ENCODE data around the gene LIME1. TPM values are rescaled to one million over a fixed set of nuclear protein-coding genes. Genes with fewer than 3 reads are reported as not detected.

Gene LIME1
- total RNA-seq, 2 donors from 2014 or later, result 4.9 to 14.0 TPM

DNA sequence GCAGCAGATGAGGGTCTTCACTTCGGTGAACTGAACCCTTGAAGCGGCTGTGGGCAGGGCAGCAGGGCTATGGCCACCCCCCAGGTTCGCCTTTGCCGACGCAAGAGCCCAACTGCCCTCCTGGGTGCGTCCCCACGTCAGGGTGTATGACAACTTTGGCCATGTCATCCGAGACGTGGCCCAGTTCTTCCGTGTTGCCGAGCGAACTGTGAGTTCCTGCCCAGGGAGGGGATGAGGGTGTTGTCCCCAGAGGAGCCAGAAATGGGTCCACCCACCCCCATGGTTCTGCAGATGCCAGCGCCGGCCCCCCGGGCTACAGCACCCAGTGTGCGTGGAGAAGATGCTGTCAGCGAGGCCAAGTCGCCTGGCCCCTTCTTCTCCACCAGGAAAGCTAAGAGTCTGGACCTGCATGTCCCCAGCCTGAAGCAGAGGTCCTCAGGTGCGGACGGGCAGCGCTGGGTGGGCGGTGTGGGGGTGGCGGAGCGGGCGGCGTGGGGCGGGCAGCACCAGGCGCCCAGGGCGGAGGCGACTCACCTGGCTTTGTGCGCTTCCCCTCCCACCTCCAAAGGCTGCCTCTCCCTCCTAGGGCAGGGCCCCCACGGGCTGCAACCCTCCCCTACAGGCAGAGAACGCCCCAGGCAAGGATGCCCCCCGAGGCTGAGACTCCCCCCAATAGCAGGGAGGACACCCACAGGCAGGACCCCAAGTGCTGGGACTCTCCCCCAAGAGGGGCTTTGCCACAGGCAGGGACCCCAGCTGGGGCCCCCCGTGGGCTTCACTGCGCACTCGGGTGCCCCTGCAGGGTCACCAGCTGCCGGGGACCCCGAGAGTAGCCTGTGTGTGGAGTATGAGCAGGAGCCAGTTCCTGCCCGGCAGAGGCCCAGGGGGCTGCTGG, 46.2 kb upstream of the LIME1 start:
- Histone ChIP-seq H3K4me3 (no peak overlapping the region), H3K27me3 (no peaks in the 10 kb centered on the region), H3K4me1 (peaks cover 21% of the 10 kb centered on the region), H3K36me3 (replicated peaks in 1 of 2; ENCODE audit: insufficient read depth in 1 of 2, low read depth in 2 of 2) (no peaks in the 10 kb centered on the region), H3K27ac (no peak overlapping the region), H3K9me3 (no peaks in the 10 kb centered on the region)
- DNase-seq (no peak), ATAC-seq (no peak)
- intact Hi-C loops (cut with DNase I), result no loop called here
- WGBS, 2 donors, result 88 to 91% methylated on average over 13 to 37 of the region's 40 CpGs
- TF ChIP-seq POLR2A (IDR thresholded peaks at IDR 0.05) (no peak), CTCF (IDR thresholded peaks at IDR 0.05) (no peak)

DNA sequence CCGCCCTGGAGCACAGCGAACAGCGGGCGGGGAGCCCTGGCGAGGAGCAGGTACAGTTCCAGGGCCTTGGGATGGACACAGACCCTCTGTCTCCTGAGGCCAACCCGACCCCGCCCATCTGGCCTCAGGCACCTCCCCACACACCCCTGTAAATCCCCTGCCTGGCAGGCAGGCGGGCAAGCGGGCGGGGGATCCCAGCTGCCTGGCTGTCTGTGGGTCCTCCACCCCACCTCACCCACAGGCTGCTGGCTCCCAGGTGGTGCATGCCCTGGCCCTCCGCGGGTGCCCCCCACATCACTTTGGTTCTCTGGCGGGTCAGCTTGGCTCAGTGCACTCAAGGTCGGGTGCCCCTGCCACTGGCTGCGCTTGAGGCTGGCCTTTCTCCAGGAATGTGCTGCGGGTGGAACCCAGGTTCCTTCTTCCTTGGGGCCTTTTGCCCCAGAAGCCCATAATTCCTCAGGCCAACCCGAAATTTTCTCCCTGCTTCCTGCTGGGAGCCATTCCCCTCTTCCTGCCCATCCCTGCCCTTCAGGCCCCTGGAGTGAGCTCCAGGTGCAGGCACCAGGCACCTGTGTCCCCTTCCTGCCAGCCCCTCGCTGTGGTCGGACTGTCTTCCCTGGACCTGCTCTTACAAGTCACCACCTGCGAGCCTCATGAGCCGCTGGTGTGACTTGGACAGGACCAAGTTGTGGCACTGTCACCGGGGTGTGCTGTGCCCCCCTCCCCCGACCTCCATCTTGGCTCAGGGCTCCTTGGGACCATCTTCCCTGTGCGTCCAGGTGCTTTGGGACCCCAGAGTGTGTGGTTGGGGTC, 45.4 kb upstream of the LIME1 start:
- Histone ChIP-seq H3K27ac (no peak overlapping the region), H3K4me1 (peaks cover 14% of the 10 kb centered on the region), H3K27me3 (no peaks in the 10 kb centered on the region), H3K36me3 (replicated peaks in 1 of 2; ENCODE audit: insufficient read depth in 1 of 2, low read depth in 2 of 2) (no peaks in the 10 kb centered on the region), H3K9me3 (no peaks in the 10 kb centered on the region), H3K4me3 (no peak overlapping the region)
- intact Hi-C loops (cut with DNase I), result no loop called here
- WGBS, 2 donors, result 65 to 73% methylated on average over 2 to 24 of the region's 24 CpGs
- no peak for TF ChIP-seq CTCF (IDR thresholded peaks at IDR 0.05)
- TF ChIP-seq POLR2A (IDR thresholded peaks at IDR 0.05), result no peak
- DNase-seq (no peak), ATAC-seq (no peak)

- no peak for TF ChIP-seq POLR2A (IDR thresholded peaks at IDR 0.05)
- TF ChIP-seq CTCF (IDR thresholded peaks at IDR 0.05), result no peak
- DNase-seq (no peak), ATAC-seq (no peak)
- H3K4me3 ChIP-seq, result no peak overlapping the region
- no peaks in the 10 kb centered on the region for H3K9me3 ChIP-seq
- no peaks in the 10 kb centered on the region for H3K27me3 ChIP-seq
- intact Hi-C loops (cut with DNase I), result no loop called here
- peaks cover 18% of the 10 kb centered on the region for H3K4me1 ChIP-seq
- peak overlapping the region in 1 of 4 donors; percentile 5 for H3K27ac ChIP-seq
- no peaks in the 10 kb centered on the region for H3K36me3 ChIP-seq (replicated peaks in 1 of 2; ENCODE audit: insufficient read depth in 1 of 2, low read depth in 2 of 2)
- WGBS, 2 donors, result 81 to 82% methylated on average over 5 to 21 of the region's 21 CpGs
These were observed 44.6 kb upstream of the LIME1 start for GRCh38 chr20:63691711-63692435.

DNA sequence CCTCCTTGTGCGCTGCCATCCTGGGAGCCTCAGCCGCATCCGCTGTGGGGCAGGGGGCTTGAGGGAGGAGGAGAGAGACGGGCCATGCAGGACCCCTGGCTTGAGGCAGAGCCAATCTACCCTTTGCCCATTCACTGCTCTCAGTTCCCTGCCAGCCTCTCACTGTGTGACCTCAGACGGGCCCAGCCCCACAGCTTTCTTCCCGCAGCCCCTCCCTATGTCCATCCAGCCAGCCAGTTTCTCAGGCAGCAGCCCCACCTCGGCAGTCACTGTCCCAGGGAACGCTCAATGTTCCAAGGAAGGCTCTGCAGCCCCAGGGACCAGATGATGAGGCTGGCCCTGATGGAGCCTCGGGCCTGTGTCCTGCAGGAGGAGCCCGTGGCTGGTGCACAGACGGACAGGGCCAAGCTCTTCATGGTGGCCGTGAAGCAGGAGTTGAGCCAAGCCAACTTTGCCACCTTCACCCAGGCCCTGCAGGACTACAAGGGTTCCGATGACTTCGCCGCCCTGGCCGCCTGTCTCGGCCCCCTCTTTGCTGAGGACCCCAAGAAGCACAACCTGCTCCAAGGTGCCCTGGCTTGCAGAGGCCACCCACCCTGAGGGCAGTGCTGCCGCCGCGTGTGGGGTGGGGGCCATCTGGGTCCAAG, 43.9 kb upstream of the LIME1 start:
- Histone ChIP-seq H3K4me3 (no peak overlapping the region), H3K4me1 (peaks cover 20% of the 10 kb centered on the region), H3K27me3 (no peaks in the 10 kb centered on the region), H3K36me3 (replicated peaks in 1 of 2; ENCODE audit: insufficient read depth in 1 of 2, low read depth in 2 of 2) (no peaks in the 10 kb centered on the region), H3K27ac (peak overlapping the region in 1 of 4 donors; percentile 5), H3K9me3 (no peaks in the 10 kb centered on the region)
- no peak for ATAC-seq
- no peak for DNase-seq
- intact Hi-C loops (cut with DNase I), result no loop called here
- 72 to 77% methylated on average over 14 to 20 of the region's 20 CpGs for WGBS, 2 donors
- TF ChIP-seq POLR2A (IDR thresholded peaks at IDR 0.05) (no peak), CTCF (IDR thresholded peaks at IDR 0.05) (no peak)
